ENCODE measurements around the gene CX3CR1. TPM values are rescaled to one million over a fixed set of nuclear protein-coding genes. Genes with fewer than 3 reads are reported as not detected.

CX3CR1 gene
- total RNA-seq, 2 experiments from 2014 or later = 0.14 to 0.27 TPM

- DNase-seq = peak in 1 of 14 experiments; percentile 37
- no peak for TF ChIP-seq CTCF (IDR thresholded peaks at IDR 0.05)
- no peaks in the 10 kb centered on the region for H3K36me3 ChIP-seq (ENCODE audit: insufficient read depth, low read length)
- no peak overlapping the region for H3K4me3 ChIP-seq (ENCODE audit: low read length)
- ChIA-PET CTCF (no interaction called here), POLR2A (no interaction called here)
- Mint-ChIP-seq H3K27me3 (peaks cover 4% of the 10 kb centered on the region), H3K27ac (no peak overlapping the region), H3K36me3 (ENCODE audit: low read depth) (no peaks in the 10 kb centered on the region), H3K9me3 (no peaks in the 10 kb centered on the region), H3K4me1 (ENCODE audit: low read depth) (no peaks in the 10 kb centered on the region), H3K4me3 (no peak overlapping the region)
- no peaks in the 10 kb centered on the region for H3K9me3 ChIP-seq (ENCODE audit: control insufficient read depth in 1 of 2, insufficient read depth in 1 of 2, low read length in 2 of 2)
- H3K27me3 ChIP-seq (ENCODE audit: control insufficient read depth in 1 of 2, insufficient read depth in 2 of 2, low read length in 2 of 2) = no peaks in the 10 kb centered on the region
- intact Hi-C loops (cut with DNase I, micrococcal nuclease) = no loop called here
- peaks cover 2% of the 10 kb centered on the region for H3K4me1 ChIP-seq (ENCODE audit: insufficient read depth, low read length)
- H3K27ac ChIP-seq (ENCODE audit: low read depth in 1 of 2, low read length in 2 of 2) = no peak overlapping the region
- no peak for ATAC-seq (ENCODE audit: poor library complexity)
Observed at GRCh38 chr3:39249453-39250115, 30.3 kb downstream of the CX3CR1 start.

GRCh38 chr3:39241561-39241960 is 38.3 kb downstream of the CX3CR1 start:
- Histone ChIP-seq H3K9me3 (ENCODE audit: control insufficient read depth in 1 of 2, insufficient read depth in 1 of 2, low read length in 2 of 2) (no peaks in the 10 kb centered on the region), H3K27ac (ENCODE audit: low read depth in 1 of 2, low read length in 2 of 2) (no peak overlapping the region), H3K36me3 (ENCODE audit: insufficient read depth, low read length) (no peaks in the 10 kb centered on the region), H3K27me3 (ENCODE audit: control insufficient read depth in 1 of 2, insufficient read depth in 2 of 2, low read length in 2 of 2) (no peaks in the 10 kb centered on the region), H3K4me1 (ENCODE audit: insufficient read depth, low read length) (no peaks in the 10 kb centered on the region), H3K4me3 (ENCODE audit: low read length) (no peak overlapping the region)
- intact Hi-C loops (cut with DNase I, micrococcal nuclease) = no loop called here
- no peaks in the 10 kb centered on the region for H3K9me3 Mint-ChIP-seq
- H3K4me3 Mint-ChIP-seq = no peak overlapping the region
- H3K4me1 Mint-ChIP-seq (ENCODE audit: low read depth) = no peaks in the 10 kb centered on the region
- ATAC-seq (ENCODE audit: poor library complexity) = no peak
- DNase-seq = no peak
- CTCF ChIA-PET = no interaction called here
- no peaks in the 10 kb centered on the region for H3K36me3 Mint-ChIP-seq (ENCODE audit: low read depth)
- POLR2A ChIA-PET = no interaction called here
- no peak overlapping the region for H3K27ac Mint-ChIP-seq
- H3K27me3 Mint-ChIP-seq = peaks cover 13% of the 10 kb centered on the region
- no peak for TF ChIP-seq CTCF (IDR thresholded peaks at IDR 0.05)

- H3K4me1 ChIP-seq (ENCODE audit: insufficient read depth, low read length) = peaks cover 22% of the 10 kb centered on the region
- intact Hi-C loops (cut with DNase I, micrococcal nuclease) = no loop called here
Observed at GRCh38 chr3:39237027-39237426, 42.8 kb downstream of the CX3CR1 start.

More at GRCh38 chr3:39237027-39237426, 42.8 kb downstream of the CX3CR1 start:
- ChIA-PET CTCF (no interaction called here), POLR2A (no interaction called here)
- H3K4me1 Mint-ChIP-seq (ENCODE audit: low read depth) = peaks cover 13% of the 10 kb centered on the region
- no peak for TF ChIP-seq CTCF (IDR thresholded peaks at IDR 0.05)
- Histone ChIP-seq H3K36me3 (ENCODE audit: insufficient read depth, low read length) (no peaks in the 10 kb centered on the region), H3K9me3 (ENCODE audit: control insufficient read depth in 1 of 2, insufficient read depth in 1 of 2, low read length in 2 of 2) (no peaks in the 10 kb centered on the region), H3K4me3 (ENCODE audit: low read length) (no peak overlapping the region), H3K27ac (ENCODE audit: low read depth in 1 of 2, low read length in 2 of 2) (no peak overlapping the region), H3K27me3 (ENCODE audit: control insufficient read depth in 1 of 2, insufficient read depth in 2 of 2, low read length in 2 of 2) (no peaks in the 10 kb centered on the region)
- H3K9me3 Mint-ChIP-seq = no peaks in the 10 kb centered on the region
- DNase-seq = no peak
- no peak for ATAC-seq (ENCODE audit: poor library complexity)
- no peak overlapping the region for H3K4me3 Mint-ChIP-seq
- no peaks in the 10 kb centered on the region for H3K36me3 Mint-ChIP-seq (ENCODE audit: low read depth)
- no peak overlapping the region for H3K27ac Mint-ChIP-seq
- H3K27me3 Mint-ChIP-seq = peaks cover 24% of the 10 kb centered on the region

Measured in CD4-positive, alpha-beta T cell (primary cell).